HepG2 (cell line): ENCODE results near the gene UBE2M. TPM values are rescaled to one million over a fixed set of nuclear protein-coding genes. Genes with fewer than 3 reads are reported as not detected.

Experiments
- ASH2L ChIP-seq: fragments of 300-600, 200-600 bp; sonication (generic); IDR thresholded peaks from 2 replicates; pipeline ENCODE4 v1.7.0; 2017; ENCODE audit warnings: low read depth, mild to moderate bottlenecking, moderate library complexity, mixed read lengths, low read length; ENCODE audit not compliant: insufficient read length
- ATF1 ChIP-seq: IDR thresholded peaks from 2 replicates; pipeline ENCODE4 v1.6.1; 2016; ENCODE audit warnings: mild to moderate bottlenecking, control low read depth
- HCFC1 ChIP-seq: fragments of 150-350 bp; IDR thresholded peaks from 2 replicates; pipeline ENCODE4 v1.6.1; 2014; ENCODE audit warnings: low read depth, low read length
- KDM4B ChIP-seq: sonication (generic); formaldehyde crosslinking; IDR thresholded peaks from 2 replicates; pipeline ENCODE4 v1.4.0; 2020; ENCODE audit warnings: missing genetic modification reagents
- MEIS1 ChIP-seq: sonication (generic); formaldehyde crosslinking; IDR thresholded peaks from 2 replicates; pipeline ENCODE4 v1.9.0; 2021; ENCODE audit warnings: mild to moderate bottlenecking, missing genetic modification reagents, moderate library complexity, borderline replicate concordance
- MZF1 ChIP-seq: sonication (generic); formaldehyde crosslinking; IDR thresholded peaks from 2 replicates; pipeline ENCODE4 v1.8.1; 2023; ENCODE audit warnings: mild to moderate bottlenecking, missing genetic modification reagents, borderline replicate concordance
- SAP130 ChIP-seq: IDR thresholded peaks from 2 replicates; pipeline ENCODE4 v1.6.1; 2016; ENCODE audit warnings: low read depth
- SIN3A ChIP-seq: IDR thresholded peaks from 2 replicates; pipeline ENCODE4 v1.6.1; 2011; ENCODE audit warnings: low read depth, mild to moderate bottlenecking, control low read depth, low read length, borderline replicate concordance
- SP4 ChIP-seq: sonication (generic); formaldehyde crosslinking; IDR thresholded peaks from 2 replicates; pipeline ENCODE4 v1.8.1; 2023; ENCODE audit warnings: mild to moderate bottlenecking, missing genetic modification reagents
- TEAD3 ChIP-seq: optimal IDR thresholded peaks from 2 replicates; pipeline ENCODE3; 2016; ENCODE audit warnings: borderline replicate concordance
- XRCC5 ChIP-seq: fragments of 200-400 bp; formaldehyde crosslinking; optimal IDR thresholded peaks from 2 replicates; pipeline ENCODE3; 2017; ENCODE audit warnings: mild to moderate bottlenecking, low read length
- ZFP82 ChIP-seq: sonication (generic); formaldehyde crosslinking; IDR thresholded peaks from 2 replicates; pipeline ENCODE4 v1.5.1; 2020; ENCODE audit warnings: mild to moderate bottlenecking, missing genetic modification reagents, borderline replicate concordance
- ZFP90 ChIP-seq: sonication (generic); formaldehyde crosslinking; IDR thresholded peaks from 2 replicates; pipeline ENCODE4 v1.8.0; 2022; ENCODE audit warnings: missing genetic modification reagents, mild to moderate bottlenecking, inconsistent platforms, borderline replicate concordance
- ZNF12 ChIP-seq: sonication (generic); formaldehyde crosslinking; IDR thresholded peaks from 2 replicates; pipeline ENCODE4 v1.5.0; 2020; ENCODE audit warnings: missing genetic modification reagents
- ZNF660 ChIP-seq: sonication (generic); formaldehyde crosslinking; IDR thresholded peaks from 2 replicates; pipeline ENCODE4 v1.5.1; 2020; ENCODE audit warnings: mild to moderate bottlenecking, low read depth, missing genetic modification reagents, borderline replicate concordance
- polyA plus RNA-seq, 8 experiments: library from polyadenylated mRNA; depleted of rRNA in 3 of 8; stranded (reverse) in 7 of 8; unstranded in 1 of 8; fragments of >200 nt; fragmentation: Illumina TruSeq in 4 of 8; extraction: Trizol in 4 of 8; gene quantifications; 2 replicates each; pipeline versions ENCODE4 v1.2.1 to v1.2.3, GENCODE V29; 2011 to 2016; ENCODE audit warnings: low read depth in 4 of 8, missing spikeins in 1 of 8, mixed read lengths in 1 of 8; ENCODE audit not compliant: insufficient read depth in 1 of 8
- total RNA-seq, 5 experiments: library from RNA; depleted of rRNA; stranded (reverse); fragments of >200 nt; fragmentation: Illumina TruSeq; extraction: Trizol; gene quantifications; 2 replicates each; pipeline ENCODE4 v1.2.3, GENCODE V29; 2016; ENCODE audit warnings: low read depth in 1 of 5
- TF ChIP-seq, protein P1 (sequence below): sonication (generic); formaldehyde crosslinking; IDR thresholded peaks from 2 replicates; pipeline ENCODE4 v1.4.0; 2020; ENCODE audit warnings: missing genetic modification reagents, mild to moderate bottlenecking, borderline replicate concordance
- TF ChIP-seq, protein P2 (sequence below): sonication (generic); formaldehyde crosslinking; IDR thresholded peaks from 2 replicates; pipeline ENCODE4 v1.5.0; 2020; ENCODE audit warnings: mild to moderate bottlenecking, low read depth, missing genetic modification reagents, borderline replicate concordance
- TF ChIP-seq, protein P3 (sequence below): sonication (generic); formaldehyde crosslinking; IDR thresholded peaks from 2 replicates; pipeline ENCODE4 v1.5.0; 2020; ENCODE audit warnings: mild to moderate bottlenecking, missing genetic modification reagents, borderline replicate concordance

Gene UBE2M
- total and polyA plus RNA-seq, 2 of the 13 experiments (the other 11 are each of a cell fraction or from before 2014, with no cell fraction given): 36.2 to 50.3 TPM

DNA sequence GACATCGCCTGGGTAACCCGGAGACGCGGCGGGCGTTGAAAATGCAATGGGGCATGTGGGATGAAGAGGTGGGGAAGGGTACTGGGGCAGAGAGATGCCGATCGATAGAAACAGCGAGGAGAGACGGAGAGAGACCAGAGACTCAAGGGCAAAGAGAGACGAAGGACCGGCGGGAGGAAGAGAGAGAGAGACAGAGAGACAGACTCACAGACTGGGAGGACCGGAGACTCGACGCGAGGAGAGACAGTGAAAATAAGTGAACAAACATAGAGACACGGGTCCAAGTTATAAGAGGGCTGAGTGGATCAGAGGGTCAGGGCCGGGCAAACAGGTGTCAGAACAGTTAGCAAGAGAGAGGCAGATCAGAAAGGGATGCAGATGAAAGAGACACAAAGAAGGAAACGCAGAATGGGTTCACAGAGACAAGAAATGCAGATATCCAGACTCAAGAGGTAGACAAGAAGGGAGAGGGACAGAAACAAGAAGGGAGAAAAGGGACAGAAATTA, 15.3 kb upstream of the UBE2M start (continued):
- TF ChIP-seq, protein P1, sequence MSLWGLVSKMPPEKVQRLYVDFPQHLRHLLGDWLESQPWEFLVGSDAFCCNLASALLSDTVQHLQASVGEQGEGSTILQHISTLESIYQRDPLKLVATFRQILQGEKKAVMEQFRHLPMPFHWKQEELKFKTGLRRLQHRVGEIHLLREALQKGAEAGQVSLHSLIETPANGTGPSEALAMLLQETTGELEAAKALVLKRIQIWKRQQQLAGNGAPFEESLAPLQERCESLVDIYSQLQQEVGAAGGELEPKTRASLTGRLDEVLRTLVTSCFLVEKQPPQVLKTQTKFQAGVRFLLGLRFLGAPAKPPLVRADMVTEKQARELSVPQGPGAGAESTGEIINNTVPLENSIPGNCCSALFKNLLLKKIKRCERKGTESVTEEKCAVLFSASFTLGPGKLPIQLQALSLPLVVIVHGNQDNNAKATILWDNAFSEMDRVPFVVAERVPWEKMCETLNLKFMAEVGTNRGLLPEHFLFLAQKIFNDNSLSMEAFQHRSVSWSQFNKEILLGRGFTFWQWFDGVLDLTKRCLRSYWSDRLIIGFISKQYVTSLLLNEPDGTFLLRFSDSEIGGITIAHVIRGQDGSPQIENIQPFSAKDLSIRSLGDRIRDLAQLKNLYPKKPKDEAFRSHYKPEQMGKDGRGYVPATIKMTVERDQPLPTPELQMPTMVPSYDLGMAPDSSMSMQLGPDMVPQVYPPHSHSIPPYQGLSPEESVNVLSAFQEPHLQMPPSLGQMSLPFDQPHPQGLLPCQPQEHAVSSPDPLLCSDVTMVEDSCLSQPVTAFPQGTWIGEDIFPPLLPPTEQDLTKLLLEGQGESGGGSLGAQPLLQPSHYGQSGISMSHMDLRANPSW: no peak
- TF ChIP-seq ZNF660 (no peak), TEAD3 (CRISPR knock-in tag) (no peak), ASH2L (no peak), MZF1 (CRISPR knock-in tag) (no peak), SP4 (CRISPR knock-in tag) (no peak), XRCC5 (peak; percentile 6), ZFP82 (CRISPR knock-in tag) (no peak), ZFP90 (no peak), ATF1 (CRISPR knock-in tag) (0 out of 2 replicates have a peak, but pooled peaks have one; percentile 76), SAP130 (CRISPR knock-in tag) (no peak; the same call in 1 of the 2 replicates), HCFC1 (no peak), KDM4B (CRISPR knock-in tag) (no peak), ZNF12 (CRISPR knock-in tag) (no peak), MEIS1 (CRISPR knock-in tag) (0 out of 2 replicates have a peak, but pooled peaks have one; percentile 31), SIN3A (peak; percentile 99)
- TF ChIP-seq, protein P2, sequence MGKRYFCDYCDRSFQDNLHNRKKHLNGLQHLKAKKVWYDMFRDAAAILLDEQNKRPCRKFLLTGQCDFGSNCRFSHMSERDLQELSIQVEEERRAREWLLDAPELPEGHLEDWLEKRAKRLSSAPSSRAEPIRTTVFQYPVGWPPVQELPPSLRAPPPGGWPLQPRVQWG (CRISPR knock-in tag): no peak
- TF ChIP-seq, protein P3, sequence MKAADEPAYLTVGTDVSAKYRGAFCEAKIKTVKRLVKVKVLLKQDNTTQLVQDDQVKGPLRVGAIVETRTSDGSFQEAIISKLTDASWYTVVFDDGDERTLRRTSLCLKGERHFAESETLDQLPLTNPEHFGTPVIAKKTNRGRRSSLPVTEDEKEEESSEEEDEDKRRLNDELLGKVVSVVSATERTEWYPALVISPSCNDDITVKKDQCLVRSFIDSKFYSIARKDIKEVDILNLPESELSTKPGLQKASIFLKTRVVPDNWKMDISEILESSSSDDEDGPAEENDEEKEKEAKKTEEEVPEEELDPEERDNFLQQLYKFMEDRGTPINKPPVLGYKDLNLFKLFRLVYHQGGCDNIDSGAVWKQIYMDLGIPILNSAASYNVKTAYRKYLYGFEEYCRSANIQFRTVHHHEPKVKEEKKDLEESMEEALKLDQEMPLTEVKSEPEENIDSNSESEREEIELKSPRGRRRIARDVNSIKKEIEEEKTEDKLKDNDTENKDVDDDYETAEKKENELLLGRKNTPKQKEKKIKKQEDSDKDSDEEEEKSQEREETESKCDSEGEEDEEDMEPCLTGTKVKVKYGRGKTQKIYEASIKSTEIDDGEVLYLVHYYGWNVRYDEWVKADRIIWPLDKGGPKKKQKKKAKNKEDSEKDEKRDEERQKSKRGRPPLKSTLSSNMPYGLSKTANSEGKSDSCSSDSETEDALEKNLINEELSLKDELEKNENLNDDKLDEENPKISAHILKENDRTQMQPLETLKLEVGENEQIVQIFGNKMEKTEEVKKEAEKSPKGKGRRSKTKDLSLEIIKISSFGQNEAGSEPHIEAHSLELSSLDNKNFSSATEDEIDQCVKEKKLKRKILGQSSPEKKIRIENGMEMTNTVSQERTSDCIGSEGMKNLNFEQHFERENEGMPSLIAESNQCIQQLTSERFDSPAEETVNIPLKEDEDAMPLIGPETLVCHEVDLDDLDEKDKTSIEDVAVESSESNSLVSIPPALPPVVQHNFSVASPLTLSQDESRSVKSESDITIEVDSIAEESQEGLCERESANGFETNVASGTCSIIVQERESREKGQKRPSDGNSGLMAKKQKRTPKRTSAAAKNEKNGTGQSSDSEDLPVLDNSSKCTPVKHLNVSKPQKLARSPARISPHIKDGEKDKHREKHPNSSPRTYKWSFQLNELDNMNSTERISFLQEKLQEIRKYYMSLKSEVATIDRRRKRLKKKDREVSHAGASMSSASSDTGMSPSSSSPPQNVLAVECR: peak; percentile 39
